ENCODE results near the gene ITGB8.

Gene ITGB8

GRCh38 chr7:20328692-20329091, 2.0 kb upstream of the ITGB8 start:
- Histone ChIP-seq H3K4me3 (ENCODE audit: low read length) (no peak overlapping the region), H3K4me1 (ENCODE audit: control insufficient read depth, insufficient read depth, low read length) (no peaks in the 10 kb centered on the region), H3K9ac (ENCODE audit: low read length) (peak overlapping the region; percentile 92), H3K36me3 (ENCODE audit: control insufficient read depth, insufficient read depth, low read length) (no peaks in the 10 kb centered on the region), H3K9me3 (ENCODE audit: control insufficient read depth, low read length) (no peaks in the 10 kb centered on the region), H3K27me3 (ENCODE audit: control insufficient read depth, insufficient read depth, low read length) (no peaks in the 10 kb centered on the region)

DNA sequence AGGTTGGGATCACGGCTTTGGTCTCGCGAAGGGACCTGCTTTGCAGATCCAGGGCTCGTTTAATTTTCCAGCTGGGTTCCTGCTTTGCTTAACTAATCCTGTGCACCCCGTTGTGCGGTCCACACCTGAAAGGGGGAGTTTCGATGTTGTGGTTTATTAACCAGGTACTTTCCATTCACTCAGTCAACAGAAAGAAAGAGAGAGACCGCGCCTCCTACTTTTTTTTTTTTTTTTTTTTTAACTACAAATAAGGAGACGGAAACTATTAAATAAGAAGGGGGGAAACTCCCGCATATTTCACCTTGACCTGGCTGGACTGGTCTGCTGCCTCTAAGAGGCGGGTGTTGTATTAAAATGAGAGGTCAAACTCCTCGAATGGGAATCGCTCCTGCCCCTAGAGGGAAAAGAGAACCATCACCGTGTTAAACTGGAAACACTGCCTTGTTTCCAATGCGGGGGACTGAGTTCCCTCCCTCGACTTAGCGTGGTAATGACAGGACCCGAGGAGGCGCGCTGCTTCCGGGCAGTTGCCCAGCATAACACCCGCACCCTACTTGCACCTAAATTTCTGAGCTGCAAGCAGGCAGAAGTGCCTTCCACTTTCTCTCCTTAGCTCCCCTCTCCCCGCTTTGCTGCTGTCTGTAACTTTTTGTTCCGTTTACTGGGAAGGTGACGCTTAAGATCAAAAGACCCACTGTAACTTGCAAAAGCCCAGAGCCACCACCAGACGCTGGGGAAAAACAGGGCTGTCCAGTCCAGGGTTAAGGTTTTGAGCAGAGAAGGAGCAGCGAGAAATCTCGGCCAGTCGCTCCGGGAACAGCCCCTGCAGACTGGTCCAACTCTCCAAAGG, 1.1 kb upstream of the ITGB8 start:
- H3K4me3 ChIP-seq (ENCODE audit: low read length) = peak overlapping the region; percentile 98
- H3K4me1 ChIP-seq (ENCODE audit: control insufficient read depth, insufficient read depth, low read length) = no peaks in the 10 kb centered on the region
- peak overlapping the region; percentile 92 for H3K9ac ChIP-seq (ENCODE audit: low read length)
- no peaks in the 10 kb centered on the region for H3K27me3 ChIP-seq (ENCODE audit: control insufficient read depth, insufficient read depth, low read length)
- no peaks in the 10 kb centered on the region for H3K36me3 ChIP-seq (ENCODE audit: control insufficient read depth, insufficient read depth, low read length)
- no peaks in the 10 kb centered on the region for H3K9me3 ChIP-seq (ENCODE audit: control insufficient read depth, low read length)

GRCh38 chr7:20330928-20331909, 519 bp downstream of the ITGB8 start:
- Histone ChIP-seq H3K4me1 (ENCODE audit: control insufficient read depth, insufficient read depth, low read length) (no peaks in the 10 kb centered on the region), H3K9me3 (ENCODE audit: control insufficient read depth, low read length) (no peaks in the 10 kb centered on the region), H3K36me3 (ENCODE audit: control insufficient read depth, insufficient read depth, low read length) (no peaks in the 10 kb centered on the region), H3K4me3 (ENCODE audit: low read length) (peak overlapping the region; percentile 98), H3K27me3 (ENCODE audit: control insufficient read depth, insufficient read depth, low read length) (no peaks in the 10 kb centered on the region), H3K9ac (ENCODE audit: low read length) (peak overlapping the region; percentile 92)

DNA sequence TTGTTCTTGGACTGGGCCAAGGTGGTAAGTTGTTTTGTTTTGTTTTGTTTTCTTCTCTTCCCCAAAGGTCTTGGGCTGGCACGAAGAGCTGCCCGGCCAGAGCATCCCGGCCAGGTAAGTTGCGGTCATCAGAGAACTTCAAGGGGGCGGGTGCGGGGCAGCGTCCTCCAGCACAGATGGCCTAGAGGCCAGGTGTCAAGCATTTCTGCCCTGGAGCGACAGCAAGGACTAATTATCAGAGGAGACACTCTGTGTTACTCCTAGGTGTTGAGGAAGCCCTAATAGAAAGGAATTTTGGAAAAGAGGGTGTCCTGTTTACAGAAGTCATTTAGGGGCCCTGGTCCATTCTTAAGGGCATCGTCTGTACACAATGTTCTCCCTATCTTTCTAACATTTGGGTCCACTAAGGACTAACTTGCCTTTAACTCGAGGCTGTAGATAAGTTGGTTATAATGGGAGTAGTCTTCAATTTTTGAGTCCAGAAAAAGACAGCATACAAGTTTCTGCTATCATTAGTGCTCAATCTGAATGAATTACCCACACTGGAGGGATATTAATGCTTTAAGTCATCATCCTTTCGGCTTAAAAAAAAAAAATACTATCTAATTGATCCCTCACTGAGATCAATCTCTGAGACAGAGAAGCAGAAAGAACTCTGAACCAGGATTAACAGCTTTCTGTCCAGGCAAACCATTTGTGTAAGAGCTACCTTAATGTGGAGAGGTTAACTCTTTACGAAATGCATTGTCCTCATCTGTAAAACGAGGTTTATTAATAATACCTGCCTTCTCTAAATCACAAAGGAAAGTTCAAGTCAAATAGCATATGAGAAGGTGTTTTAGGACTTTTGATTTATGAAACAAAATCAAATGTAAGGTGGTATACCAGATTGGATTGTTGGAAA, 1.5 kb downstream of the ITGB8 start:
- Histone ChIP-seq H3K27me3 (ENCODE audit: control insufficient read depth, insufficient read depth, low read length) (no peaks in the 10 kb centered on the region), H3K4me3 (ENCODE audit: low read length) (peak overlapping the region; percentile 98), H3K9me3 (ENCODE audit: control insufficient read depth, low read length) (no peaks in the 10 kb centered on the region), H3K4me1 (ENCODE audit: control insufficient read depth, insufficient read depth, low read length) (no peaks in the 10 kb centered on the region), H3K9ac (ENCODE audit: low read length) (peak overlapping the region; percentile 92), H3K36me3 (ENCODE audit: control insufficient read depth, insufficient read depth, low read length) (no peaks in the 10 kb centered on the region)

DNA sequence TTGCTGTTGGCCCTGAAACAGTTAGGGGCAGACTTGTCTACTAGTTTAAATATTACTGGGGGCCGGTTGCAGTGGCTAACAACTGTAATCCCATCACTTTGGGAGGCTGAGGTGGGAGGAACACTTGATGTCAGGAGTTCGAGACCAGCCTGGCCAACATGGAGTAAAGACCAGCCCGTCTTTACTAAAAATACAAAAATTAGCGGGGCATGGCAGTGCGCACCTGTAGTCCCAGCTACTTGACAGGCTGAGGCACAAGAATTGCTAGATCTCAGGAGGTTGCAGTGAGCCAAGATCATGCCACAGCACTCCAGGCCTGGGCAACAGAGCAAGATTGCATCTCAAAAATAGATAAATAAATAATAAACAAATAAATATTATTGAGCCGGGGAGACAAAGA, 7.6 kb downstream of the ITGB8 start:
- H3K4me1 ChIP-seq (ENCODE audit: control insufficient read depth, insufficient read depth, low read length) = peaks cover 16% of the 10 kb centered on the region
- no peak overlapping the region for H3K4me3 ChIP-seq (ENCODE audit: low read length)
- no peak overlapping the region for H3K9ac ChIP-seq (ENCODE audit: low read length)
- H3K9me3 ChIP-seq (ENCODE audit: control insufficient read depth, low read length) = no peaks in the 10 kb centered on the region
- H3K36me3 ChIP-seq (ENCODE audit: control insufficient read depth, insufficient read depth, low read length) = no peaks in the 10 kb centered on the region
- H3K27me3 ChIP-seq (ENCODE audit: control insufficient read depth, insufficient read depth, low read length) = no peaks in the 10 kb centered on the region

DNA sequence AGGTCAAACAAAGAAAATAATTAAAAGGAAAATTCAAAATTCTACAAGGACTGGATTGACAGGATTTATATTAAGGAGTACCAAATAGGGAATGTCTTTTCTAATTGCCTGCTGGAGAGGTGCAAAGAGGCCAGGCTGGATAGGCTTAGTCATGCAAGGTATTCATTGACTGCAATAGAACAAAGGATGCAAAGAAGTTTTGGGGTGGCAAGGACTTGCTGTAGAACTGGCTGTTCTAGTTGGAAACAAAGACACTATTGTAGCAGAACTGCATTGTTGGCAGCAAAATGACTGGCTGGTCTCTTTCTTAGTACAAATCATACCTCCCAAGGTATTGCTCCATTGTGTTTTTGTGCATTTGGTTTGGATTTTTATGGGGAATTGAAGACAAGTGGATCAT, 10.1 kb downstream of the ITGB8 start:
- Histone ChIP-seq H3K4me3 (ENCODE audit: low read length) (no peak overlapping the region), H3K9me3 (ENCODE audit: control insufficient read depth, low read length) (no peaks in the 10 kb centered on the region), H3K27me3 (ENCODE audit: control insufficient read depth, insufficient read depth, low read length) (no peaks in the 10 kb centered on the region), H3K9ac (ENCODE audit: low read length) (peak overlapping the region; percentile 32), H3K4me1 (ENCODE audit: control insufficient read depth, insufficient read depth, low read length) (peaks cover 16% of the 10 kb centered on the region), H3K36me3 (ENCODE audit: control insufficient read depth, insufficient read depth, low read length) (no peaks in the 10 kb centered on the region)

DNA sequence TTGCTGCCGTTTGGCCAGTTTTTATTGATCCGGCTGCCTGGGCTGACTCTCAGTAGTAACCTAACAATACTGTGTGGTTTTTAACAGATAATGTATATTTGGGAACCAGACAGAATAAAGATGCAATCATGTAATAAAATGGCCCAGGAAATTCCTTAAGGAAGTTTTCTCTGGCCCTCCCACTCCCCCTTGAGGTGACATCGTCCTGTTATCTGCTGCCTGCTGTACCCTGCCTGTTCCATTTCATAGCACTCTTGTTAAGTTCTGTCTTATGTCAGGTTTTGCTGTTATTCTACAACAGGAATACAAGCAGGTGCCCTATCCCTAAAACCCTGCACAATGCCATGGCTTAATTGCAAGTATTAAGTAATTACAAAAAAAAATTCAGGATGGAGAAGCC, 12.5 kb downstream of the ITGB8 start:
- H3K4me1 ChIP-seq (ENCODE audit: control insufficient read depth, insufficient read depth, low read length) = peaks cover 16% of the 10 kb centered on the region
- H3K27me3 ChIP-seq (ENCODE audit: control insufficient read depth, insufficient read depth, low read length) = no peaks in the 10 kb centered on the region
- no peaks in the 10 kb centered on the region for H3K36me3 ChIP-seq (ENCODE audit: control insufficient read depth, insufficient read depth, low read length)
- H3K9me3 ChIP-seq (ENCODE audit: control insufficient read depth, low read length) = no peaks in the 10 kb centered on the region
- no peak overlapping the region for H3K9ac ChIP-seq (ENCODE audit: low read length)
- H3K4me3 ChIP-seq (ENCODE audit: low read length) = no peak overlapping the region

DNA sequence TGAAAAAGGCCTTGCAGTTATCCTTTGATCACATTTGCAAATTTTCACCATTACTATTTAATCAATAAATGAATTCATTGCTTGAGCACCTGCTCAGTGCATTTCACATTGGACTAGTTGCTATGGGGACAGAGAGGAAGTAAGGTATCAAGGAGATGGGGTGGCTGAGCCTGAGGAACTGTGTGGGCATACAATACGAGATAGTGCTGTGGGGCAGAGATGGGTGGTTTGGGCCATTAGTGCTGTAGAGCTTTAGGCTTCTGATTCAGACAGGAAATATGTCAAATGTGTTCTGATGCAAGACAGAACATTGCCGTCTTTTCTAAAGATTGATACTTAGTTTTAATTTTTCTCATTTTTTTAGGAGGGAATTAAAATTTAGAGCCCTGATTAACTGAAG, 13.2 kb downstream of the ITGB8 start:
- no peaks in the 10 kb centered on the region for H3K27me3 ChIP-seq (ENCODE audit: control insufficient read depth, insufficient read depth, low read length)
- no peaks in the 10 kb centered on the region for H3K9me3 ChIP-seq (ENCODE audit: control insufficient read depth, low read length)
- H3K4me3 ChIP-seq (ENCODE audit: low read length) = no peak overlapping the region
- no peaks in the 10 kb centered on the region for H3K36me3 ChIP-seq (ENCODE audit: control insufficient read depth, insufficient read depth, low read length)
- H3K4me1 ChIP-seq (ENCODE audit: control insufficient read depth, insufficient read depth, low read length) = peaks cover 16% of the 10 kb centered on the region
- no peak overlapping the region for H3K9ac ChIP-seq (ENCODE audit: low read length)

DNA sequence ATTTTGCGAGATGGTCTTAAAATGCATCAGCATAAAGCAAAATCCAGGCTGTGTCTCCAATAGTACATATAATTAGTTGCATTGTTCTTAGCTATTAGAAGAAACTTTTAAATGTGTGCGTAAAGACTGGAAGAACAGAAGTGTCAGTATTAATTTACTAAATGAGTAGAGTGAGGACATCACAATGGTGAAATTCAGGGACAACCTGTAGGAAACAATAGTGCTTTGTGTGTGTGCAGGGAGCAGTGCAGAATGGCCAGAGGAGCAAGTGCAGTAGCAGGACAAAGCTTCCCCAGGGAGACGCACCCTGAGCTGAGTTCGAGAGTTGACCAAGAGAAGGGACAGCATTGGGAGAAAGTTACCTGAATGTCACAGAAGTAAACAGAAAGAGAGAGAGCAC, 13.7 kb downstream of the ITGB8 start:
- H3K36me3 ChIP-seq (ENCODE audit: control insufficient read depth, insufficient read depth, low read length) = no peaks in the 10 kb centered on the region
- H3K9me3 ChIP-seq (ENCODE audit: control insufficient read depth, low read length) = no peaks in the 10 kb centered on the region
- H3K9ac ChIP-seq (ENCODE audit: low read length) = no peak overlapping the region
- H3K4me1 ChIP-seq (ENCODE audit: control insufficient read depth, insufficient read depth, low read length) = peaks cover 16% of the 10 kb centered on the region
- H3K27me3 ChIP-seq (ENCODE audit: control insufficient read depth, insufficient read depth, low read length) = no peaks in the 10 kb centered on the region
- no peak overlapping the region for H3K4me3 ChIP-seq (ENCODE audit: low read length)

GRCh38 chr7:20346577-20346976, 15.9 kb downstream of the ITGB8 start:
- Histone ChIP-seq H3K4me3 (ENCODE audit: low read length) (no peak overlapping the region), H3K4me1 (ENCODE audit: control insufficient read depth, insufficient read depth, low read length) (peaks cover under 1% of the 10 kb centered on the region), H3K27me3 (ENCODE audit: control insufficient read depth, insufficient read depth, low read length) (no peaks in the 10 kb centered on the region), H3K9ac (ENCODE audit: low read length) (no peak overlapping the region), H3K36me3 (ENCODE audit: control insufficient read depth, insufficient read depth, low read length) (no peaks in the 10 kb centered on the region), H3K9me3 (ENCODE audit: control insufficient read depth, low read length) (no peaks in the 10 kb centered on the region)

DNA sequence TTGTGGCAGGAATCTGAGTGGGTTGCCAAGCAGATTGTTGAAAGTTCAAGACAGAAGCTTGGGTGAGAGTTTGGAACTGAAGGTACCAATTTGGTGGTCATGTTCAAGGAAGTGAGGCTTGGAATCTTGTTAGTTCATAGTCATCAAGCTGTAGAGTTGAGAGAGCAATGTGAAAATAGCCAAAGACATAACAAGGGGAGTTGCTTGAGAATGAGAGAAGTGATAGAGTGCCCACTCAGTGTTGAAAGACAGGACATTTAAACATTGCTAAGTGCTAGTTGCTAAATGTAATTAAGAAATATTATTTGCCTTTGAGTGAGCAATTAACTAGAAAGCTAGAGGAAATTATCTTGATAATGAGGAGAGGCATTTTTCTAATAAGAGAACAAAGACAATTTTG, 17.0 kb downstream of the ITGB8 start:
- no peaks in the 10 kb centered on the region for H3K4me1 ChIP-seq (ENCODE audit: control insufficient read depth, insufficient read depth, low read length)

More for the DNA sequence above, 17.0 kb downstream of the ITGB8 start:
- Histone ChIP-seq H3K9me3 (ENCODE audit: control insufficient read depth, low read length) (no peaks in the 10 kb centered on the region), H3K4me3 (ENCODE audit: low read length) (no peak overlapping the region), H3K9ac (ENCODE audit: low read length) (no peak overlapping the region), H3K36me3 (ENCODE audit: control insufficient read depth, insufficient read depth, low read length) (no peaks in the 10 kb centered on the region), H3K27me3 (ENCODE audit: control insufficient read depth, insufficient read depth, low read length) (no peaks in the 10 kb centered on the region)

All from mucosa of stomach (tissue), 1 donor.